ENCODE measurements around the gene CYSRT1. TPM values are rescaled to one million over a fixed set of nuclear protein-coding genes. Genes with fewer than 3 reads are reported as not detected.

CYSRT1 gene
- total RNA-seq, 1 donor from 2014 or later, result 3.3 TPM

DNA sequence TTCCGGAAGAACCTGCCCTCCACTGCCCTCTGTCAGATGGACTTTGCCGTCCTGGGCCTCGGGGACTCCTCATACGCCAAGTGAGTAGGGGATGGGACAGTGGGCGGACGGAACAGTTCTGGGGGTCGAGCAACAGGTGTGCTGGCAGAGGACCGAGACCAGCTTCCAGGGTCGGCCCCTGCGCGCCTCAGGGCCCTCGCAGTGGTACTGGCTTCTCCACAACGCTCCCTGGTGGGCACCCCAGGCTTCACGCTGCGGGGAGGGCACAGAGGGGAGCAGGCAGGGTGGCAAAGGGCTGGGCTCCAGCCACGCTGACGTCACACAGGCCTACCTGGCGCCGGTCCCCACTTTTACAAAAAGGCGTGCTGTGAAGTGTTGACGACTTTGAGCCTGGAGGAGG is 12.5 kb upstream of the CYSRT1 start:
- DNase-seq, result no peak

DNA sequence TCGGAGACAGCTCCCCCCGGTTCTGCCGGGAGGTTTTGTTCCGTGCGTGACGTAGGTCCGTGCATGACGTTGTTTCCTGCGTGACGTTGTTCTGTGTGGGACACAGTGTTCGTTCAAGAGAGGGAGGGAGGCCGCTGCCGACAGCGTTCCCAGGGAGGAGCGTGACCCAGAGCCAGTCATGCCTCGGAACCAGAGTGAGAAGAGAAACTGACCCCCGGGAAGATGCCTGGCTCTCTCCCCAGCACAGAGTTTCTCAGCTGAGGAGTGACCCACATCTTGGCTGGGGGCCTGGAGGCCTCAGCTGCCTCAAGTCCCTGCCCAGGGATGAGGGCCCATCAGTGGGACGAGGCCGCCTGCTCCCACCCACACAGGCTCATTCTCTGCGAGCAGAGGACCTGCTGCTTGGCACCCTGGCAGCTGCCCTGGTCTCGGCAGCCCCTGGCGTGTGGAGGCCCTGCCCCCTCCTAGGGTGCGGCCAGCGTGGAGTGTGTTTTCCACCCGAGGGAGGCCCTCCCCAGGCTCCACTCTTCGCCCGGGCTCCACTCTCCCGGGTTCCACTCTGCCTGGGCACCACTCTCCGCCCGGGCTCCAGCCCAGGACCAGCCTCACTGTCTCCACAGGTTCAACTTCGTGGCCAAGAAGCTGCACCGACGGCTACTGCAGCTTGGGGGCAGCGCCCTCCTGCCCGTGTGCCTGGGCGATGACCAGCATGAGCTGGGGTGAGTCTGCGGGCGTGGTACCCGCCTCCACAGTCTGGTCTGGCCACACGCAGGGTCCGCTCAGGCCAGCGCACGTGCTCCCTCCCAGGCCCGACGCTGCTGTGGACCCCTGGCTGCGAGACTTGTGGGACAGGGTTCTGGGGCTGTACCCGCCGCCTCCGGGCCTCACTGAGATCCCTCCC is 11.6 kb upstream of the CYSRT1 start:
- DNase-seq, result no peak

DNA sequence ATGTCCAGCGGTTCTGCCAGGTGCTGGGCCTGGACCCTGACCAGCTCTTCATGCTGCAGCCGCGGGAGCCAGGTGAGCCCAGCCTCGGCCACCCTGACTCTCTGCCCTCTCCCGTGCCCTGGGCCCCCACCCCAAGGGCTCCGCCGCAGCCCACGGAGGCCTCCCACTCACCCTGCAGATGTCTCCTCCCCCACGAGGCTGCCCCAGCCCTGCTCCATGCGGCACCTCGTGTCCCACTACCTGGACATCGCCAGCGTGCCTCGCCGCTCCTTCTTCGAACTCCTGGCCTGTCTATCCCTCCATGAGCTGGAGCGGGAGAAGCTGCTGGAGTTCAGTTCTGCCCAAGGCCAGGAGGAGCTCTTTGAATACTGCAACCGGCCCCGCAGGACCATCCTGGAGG is 10.4 kb upstream of the CYSRT1 start:
- DNase-seq, result no peak

DNA sequence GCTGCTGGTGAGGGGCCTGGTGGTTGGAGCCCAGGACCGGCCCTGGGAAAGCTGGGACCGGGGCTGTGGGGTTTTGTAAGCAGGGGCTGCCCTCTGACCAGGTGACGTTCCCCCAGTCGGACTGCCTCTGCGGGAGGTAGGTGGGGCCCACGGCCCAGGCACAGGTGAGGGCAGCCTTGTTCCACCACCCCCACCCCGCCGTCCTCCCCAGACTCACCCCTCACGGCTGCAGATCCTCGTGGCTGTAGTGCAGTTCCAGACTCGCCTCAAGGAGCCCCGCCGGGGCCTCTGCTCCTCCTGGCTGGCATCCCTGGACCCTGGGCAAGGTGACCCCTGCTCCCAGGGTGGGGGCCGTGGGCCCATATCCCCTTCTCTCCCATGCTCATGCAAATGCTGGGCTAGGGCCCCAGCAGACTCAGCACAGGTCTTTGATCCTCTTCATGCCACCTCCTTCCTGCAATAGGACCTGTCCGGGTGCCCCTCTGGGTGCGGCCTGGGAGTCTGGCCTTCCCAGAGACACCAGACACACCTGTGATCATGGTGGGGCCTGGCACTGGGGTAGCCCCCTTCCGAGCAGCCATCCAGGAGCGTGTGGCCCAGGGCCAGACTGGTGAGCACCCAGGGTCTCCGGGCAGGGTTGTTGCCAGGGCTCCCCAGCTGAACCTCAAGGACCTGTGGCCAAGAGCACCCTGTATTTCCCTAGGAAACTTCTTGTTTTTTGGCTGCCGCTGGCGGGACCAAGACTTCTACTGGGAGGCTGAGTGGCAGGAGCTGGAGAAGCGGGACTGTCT is 9.6 kb upstream of the CYSRT1 start:
- no peak for DNase-seq

DNA sequence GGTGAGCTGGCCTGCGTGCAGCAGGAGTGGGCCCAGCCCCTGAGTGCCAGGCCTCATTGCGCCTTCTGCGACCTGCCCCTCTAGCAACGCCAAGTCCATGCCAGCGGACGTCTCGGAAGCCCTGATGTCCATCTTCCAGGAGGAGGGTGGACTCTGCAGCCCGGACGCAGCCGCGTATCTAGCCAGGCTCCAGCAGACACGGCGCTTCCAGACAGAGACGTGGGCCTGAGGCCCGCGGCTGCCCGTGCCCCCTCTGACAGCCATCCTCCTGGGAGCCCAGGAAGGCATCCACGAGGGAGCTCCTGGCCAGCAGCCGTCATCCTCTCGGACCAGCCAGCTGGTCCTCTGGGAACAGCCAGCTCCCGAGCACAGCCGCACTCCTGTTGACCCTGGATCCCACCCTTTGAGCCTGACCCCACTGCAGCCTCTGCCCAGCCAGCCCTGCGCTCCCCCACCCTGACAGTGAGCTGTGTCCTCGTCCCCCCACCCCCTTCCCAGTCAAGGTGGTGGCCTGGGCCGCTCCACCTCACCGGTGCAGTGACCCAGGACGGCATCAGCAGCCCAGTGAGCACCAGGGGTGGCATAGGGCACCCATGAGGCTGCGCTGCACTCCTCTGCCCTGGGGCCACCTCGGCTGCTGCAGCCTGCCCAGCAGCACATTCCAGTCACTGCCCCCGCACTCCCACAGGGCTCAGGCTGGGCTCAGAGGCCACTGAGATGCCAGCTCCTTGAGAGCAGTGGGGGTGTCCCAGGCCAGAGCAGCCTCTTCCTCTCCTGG is 8.6 kb upstream of the CYSRT1 start:
- no peak for DNase-seq

DNA sequence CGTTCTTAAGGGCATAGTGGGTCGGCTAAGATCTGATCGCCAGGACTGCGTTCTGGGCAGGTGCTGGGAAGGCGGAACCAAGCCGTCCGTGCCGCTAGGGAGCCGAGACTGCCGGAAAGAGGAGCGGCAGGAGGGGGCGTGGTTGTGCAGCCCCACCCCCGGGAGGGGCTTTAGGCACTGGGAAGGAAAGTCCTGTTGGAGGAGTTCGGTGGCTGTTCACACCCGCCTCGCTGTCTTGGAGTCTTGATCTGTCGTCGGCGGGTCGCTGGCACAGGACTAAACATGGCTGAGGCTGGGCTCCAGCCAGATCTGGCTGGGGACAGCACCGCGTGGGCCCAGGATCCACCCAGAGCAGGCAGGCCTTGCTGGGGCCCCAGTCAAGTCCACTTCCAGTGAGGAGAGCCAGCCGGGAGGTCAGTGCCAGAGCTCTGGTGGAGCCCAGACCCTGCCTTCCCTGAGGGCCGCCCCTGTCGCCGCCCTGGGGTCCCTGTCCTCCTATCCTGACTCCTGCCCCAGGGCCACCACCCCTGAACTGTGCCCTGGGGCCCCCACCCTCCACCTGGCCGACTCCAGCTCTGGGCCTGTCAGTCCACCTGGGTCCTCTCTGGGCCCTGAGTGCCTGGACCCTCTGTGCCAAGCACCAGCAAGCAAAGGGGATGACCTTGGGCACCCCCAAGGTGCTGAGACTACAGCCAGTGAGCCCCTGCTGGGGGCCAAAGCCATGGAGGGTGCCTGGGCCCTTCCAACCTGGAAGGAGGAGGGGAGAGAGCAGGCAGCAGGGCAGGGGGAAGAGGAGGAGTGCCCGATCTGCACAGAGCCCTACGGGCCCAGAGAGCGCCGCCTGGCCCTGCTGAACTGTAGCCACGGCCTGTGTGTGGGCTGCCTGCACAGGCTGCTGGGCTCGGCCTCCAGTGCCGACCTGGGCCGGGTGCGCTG is 7.4 kb upstream of the CYSRT1 start:
- no peak for DNase-seq

DNA sequence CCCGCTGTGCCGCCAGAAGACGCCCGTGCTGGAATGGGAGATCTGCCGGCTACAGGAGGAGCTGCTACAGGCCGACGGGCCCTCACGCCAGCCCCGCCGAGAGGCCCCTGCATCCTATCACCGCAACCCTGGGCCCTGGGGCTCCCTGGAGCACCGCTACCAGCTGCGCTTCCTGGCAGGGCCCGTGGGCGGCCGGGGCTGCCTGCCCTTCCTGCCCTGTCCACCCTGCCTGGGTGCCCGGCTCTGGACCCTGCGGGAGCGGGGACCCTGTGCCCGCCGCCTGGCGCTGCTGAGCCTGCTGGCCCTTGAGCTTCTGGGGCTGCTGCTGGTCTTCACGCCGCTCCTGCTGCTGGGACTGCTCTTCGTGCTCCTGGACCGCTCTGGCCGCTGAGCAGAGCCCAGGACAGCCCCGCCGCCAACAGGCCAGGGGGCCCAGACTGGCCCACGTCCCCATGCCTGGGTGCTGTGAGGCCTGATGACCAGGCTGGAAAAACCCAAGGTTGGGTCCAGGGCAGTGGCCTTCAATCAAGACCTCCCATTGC is 6.7 kb upstream of the CYSRT1 start:
- DNase-seq, result no peak

DNA sequence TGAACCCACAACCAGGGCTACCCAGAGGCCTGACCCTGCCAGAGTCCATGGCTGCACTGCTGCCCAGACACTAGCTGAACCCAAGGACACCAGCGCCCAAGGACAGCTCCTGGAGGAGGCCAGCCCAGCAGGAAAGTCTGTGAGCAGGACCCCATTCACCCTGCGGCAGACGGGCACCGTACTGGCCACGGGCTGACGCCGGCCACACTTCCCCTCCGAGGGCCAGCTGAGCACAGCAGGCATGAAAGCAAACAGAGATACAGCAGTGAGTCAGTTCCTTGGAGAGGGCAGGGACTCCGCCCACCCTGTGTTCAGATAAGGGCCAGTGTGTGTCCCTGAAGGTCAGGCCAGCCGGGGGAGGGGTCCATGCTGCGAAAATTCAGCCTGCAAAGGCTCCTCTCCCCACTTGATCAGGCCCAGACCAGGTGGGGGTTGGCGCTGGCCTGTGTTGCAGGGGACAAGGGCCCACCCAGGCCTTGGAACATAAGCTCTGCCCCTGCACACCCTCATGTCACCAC is 6.2 kb upstream of the CYSRT1 start:
- no peak for DNase-seq

DNA sequence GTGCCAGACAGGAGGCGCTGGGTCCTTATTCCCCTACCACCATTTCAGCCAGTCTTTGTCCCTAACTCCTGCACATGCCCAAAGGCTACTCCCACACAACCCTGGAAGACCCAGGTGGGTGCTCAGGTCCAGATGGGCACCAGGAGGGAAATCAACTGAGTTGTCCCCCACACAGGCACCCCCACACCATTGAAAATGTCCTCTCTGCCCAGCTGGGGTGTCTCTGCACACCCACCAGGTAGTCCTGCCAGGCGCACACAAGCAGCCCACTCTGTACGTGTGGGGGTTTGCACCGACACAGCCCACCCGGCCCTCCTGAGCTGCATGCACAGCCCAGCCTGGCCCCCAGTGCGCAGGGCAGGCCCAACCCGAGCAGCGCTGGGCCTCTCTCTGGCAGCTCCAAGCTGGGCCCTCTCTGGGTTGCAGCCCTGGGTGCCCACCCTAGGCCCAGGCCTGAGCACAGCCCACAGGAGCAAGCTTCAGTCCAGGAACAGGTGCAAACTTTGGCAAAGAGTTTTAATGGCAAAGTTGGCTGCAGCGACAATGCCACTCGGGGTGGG is 5.1 kb upstream of the CYSRT1 start:
- DNase-seq, result no peak

DNA sequence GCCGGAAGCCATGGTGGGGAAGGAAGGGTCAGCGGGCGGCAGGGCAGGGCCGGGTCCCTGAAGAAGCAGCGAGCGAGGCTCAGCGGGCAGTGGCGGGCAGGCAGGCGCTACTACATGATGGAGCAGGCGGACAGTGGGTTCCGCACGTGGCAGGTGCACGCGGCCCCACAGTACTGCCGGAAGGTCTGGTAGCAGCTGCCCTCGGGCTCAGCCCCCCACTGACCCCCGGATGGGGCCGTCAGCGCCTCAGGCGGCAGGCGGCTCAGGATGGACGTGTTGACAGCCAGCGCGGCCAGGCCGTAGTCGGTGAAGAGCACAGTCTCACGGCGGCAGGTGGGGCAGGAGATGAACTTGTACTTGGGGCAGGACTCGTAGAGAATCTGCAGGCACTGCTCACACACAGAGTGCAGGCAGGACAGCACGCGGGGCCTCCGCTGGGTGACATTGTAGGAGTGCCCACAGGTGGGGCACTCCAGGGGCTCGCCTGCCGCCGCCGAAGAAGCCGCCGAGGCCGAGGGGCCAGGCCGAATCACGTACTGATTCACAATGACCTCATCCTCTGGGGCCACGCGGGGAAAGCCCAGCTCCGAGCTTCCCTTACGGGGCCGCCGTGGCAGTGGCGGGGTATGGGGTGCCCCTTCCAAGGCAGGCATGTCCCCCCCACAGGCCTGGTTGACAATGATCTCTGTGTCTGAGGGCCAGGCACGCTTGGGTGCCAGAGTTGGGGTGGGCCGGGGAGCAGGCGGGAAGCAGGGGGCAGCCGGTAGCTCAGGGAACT is 4.5 kb upstream of the CYSRT1 start:
- DNase-seq, result no peak

DNA sequence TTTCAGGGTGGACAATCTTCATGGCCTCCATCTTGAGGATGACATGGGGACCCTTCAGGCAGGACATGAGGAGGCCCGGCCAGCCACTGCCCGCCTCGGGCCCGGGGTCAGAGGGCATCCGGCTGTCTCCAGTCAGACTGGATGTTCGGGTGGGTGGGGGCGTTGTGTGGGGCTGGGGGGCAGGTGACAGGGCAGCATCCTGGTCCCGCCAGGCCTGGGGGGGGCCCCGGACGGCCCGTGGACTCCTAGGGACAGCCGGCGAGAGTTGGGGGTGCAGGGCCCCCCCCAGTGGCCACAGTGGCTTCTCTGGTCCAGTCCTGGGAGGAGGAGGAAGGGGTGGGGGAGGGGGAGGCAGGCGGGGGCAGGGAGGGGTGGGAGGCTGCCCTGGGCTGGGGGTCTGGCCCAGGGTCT is 3.9 kb upstream of the CYSRT1 start:
- DNase-seq, result no peak

DNA sequence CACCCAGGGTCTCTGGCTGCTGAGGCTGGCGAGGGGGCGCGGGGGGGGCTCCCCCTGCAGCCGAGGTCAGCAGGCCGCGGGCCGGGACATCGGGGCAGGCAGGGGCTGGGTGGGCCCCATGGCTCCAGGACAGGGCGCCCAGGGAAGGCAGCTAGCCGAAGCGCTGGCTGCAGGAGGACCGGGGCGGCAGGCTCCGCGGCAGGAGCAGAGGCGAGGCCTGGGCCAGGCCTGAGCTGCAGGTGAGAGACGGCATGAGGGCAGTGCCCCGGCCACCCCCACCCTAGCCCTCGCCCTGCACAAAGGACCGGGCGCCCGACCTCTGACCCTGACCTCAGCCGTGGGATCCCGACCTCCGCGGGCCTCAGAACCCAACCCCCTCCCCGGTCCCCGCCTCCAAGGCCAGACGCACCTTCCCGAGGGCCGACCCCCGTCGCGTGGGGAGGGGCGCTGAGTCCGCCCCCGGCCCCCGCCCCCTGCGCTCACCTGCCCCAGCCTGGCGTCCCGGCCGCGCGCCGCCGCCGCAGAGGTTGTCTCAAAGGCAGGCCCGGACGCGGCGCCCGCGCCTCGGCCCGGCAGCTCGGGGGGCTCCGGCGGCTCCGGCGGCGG is 3.4 kb upstream of the CYSRT1 start:
- no peak for DNase-seq

DNA sequence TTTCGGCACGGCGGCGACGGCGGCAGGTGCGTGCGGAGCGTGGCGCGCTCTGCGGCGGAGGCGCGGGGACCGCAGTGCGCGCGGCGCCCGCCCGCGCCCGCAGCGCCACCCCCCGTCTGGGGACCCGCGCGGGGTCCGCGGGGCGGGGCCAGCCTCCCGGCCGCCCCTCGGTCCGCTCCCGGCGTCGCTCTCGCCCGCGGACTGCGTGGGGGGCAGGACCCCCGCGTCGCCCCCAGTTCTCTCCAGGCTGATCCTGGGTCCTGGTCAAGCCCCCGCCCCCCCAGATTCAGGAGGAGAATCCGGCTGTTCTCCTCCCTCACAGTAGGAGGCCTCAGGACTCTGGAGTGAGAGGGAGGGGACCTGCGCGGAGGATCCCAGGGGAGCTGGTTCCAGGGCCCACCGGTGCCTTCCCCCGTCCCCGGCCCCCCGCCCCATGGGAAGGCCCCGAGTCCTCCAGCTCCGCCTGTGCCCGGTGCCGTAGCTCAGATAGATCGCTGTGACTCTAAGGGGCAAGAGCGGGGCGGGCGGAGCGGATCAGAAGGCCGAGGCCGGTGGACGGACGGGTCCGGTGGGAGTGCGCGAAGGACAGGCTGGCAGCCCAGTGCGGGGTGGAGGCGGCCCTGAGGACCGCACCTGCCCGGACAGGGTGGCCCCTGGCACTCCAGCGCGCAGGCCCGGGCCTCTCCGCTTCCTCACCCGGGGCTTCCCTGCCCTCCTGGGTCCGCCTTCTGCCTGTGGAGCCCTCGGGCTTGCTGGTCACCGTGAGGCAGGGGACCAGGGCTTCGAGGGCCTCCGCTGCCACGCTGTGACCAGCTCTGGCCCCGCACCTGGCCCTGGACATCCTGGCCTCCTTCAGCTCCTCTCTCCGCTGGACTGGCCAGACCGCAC is 2.5 kb upstream of the CYSRT1 start, which contains the start of gene RNF208:
Gene RNF208 (minus strand): TSS at position 51 of the 888 bp plus-strand sequence. CDS start 1,028 bp downstream, outside the sequence.
- no peak for DNase-seq

DNA sequence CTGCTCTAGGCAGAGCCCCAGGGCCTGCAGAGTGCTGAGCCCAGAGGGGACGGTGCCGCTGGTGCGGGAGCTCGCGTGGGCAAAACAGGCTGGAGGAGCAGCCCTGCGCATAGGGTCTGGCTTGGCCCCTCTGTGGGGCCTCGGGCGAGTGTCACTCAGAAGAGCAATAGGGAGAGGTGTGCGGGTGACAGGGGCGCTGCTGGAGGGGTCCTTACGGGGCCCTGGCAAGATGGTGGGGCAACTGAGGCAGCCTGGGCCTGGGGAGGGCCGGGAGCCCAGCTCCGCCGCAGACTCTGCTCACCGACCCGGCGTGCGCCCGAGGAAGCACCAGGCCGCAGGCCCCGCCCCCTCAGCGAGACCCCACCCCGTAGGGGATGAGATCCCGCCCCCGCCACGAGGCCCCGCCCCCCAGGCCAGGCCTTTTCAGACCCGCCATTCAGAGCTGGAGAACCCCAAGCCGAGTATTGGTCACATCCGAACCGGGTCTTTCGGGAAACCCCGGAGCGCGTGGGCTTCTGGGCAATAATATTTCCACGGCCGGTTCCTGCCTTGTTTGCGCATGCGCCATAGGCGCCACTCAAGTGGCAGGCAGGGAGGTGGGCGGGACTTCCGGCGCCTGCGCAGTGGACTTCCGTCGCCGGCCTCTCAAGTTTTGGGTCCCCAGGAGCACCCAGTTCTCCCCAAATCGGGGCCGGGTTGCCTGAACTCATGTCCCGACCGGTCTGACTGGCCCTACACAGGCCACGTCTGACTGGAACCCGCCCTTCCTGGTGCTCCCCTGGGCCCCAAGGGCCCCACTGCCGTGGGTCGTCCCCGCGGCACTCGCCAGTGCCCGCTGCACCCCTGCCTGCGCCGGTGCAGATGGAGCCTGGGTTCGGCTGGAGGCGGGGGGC is 1.6 kb upstream of the CYSRT1 start:
- peak; percentile 99 for DNase-seq

DNA sequence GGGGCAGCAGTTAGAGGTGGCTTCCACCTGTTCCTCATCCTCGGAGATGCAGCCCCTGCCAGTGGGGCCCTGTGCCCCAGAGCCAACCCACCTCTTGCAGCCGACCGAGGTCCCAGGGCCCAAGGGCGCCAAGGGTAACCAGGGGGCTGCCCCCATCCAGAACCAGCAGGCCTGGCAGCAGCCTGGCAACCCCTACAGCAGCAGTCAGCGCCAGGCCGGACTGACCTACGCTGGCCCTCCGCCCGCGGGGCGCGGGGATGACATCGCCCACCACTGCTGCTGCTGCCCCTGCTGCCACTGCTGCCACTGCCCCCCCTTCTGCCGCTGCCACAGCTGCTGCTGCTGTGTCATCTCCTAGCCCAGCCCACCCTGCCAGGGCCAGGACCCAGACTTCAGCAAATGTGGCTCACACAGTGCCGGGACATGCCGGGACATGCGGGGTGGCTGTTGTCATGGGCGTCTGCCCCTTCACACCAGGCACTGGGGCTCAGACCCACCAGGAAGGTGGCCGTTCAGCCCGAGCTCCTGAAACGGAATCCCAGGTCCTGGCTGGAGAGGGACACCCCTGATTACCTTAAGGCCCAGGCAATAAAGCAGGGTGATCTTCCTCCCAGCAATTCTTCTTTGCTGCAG is 841 bp downstream of the CYSRT1 start:
- DNase-seq, result no peak

DNA sequence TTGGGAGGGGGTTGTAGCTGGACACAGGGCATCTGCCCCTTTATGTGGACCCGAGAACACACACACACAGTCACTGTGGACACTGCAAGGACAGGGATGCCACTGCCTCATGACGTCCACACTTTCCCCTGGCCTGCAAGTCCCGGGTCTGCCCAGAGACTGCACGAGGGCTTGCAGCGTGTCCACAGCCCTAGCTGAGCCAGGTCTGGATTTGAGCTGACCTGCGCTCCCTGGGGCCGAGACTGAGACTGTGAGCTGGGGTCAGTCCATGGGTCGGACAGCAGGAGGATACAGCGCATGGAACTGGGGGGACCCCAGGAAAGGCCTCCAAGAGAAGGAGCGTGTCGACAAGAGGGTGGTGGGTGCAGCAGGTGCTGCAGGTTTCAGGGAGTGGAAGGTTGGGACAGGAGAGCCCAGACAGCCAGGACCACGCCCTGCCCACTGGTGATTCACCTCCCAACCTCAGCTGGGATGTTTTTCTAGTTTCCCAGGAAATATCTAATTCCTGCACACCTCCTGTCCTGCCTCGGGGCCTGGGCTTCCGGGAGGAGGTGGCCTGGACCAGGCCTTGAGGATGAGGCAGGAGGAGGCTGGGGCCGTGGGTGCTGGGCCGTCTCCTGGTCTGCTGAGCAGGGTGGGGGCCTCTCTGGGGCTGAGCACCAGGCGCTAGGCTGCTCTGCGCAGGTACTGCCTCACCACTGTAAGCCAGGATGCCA is 1.5 kb downstream of the CYSRT1 start:
- DNase-seq, result no peak
